HG03469 (cell line): Measurements from ENCODE around the gene MFSD6.
A peak's percentile ranks its signal among the peaks of the same experiment; 100 is the strongest.
"Not testable (repeated sequence)": the region's sequence is repeated elsewhere in the genome, so short reads cannot be mapped to it uniquely, and the experiment has no call there.

Experiments
- ATAC-seq: cut with Tn5 transposase; IDR thresholded peaks from one replicate; pipeline ENCODE4 v1.9.1; 2021; ENCODE audit warnings: mild to moderate bottlenecking, moderate library complexity, moderate number of reproducible peaks; ENCODE audit not compliant: unreplicated experiment

Gene MFSD6

GRCh38 chr2:190405070-190405469 lies 3.1 kb upstream of the MFSD6 start:
- no peak for ATAC-seq

- no peak for ATAC-seq
Measured at GRCh38 chr2:190405995-190406394, 2.2 kb upstream of the MFSD6 start.

DNA sequence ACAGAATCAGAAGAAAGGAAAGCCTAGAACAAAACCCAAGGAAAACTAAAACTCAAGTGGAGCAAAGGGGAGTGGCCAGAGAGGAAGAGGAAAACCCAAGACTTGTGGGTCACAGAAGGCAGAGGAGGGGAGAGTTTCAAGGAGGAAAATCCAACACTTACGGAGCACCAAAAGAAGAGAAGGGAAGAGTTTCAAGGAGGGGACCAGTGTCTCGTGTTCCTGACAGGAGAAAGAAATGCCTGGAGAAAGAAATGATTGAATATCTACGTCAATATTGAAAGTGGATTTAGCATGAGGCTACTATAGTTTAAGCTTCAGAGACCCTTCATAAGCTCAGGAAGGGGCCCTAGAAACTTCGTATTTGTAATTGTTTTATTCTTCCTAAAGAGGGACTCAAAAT lies 1.4 kb upstream of the MFSD6 start:
- no peak for ATAC-seq

DNA sequence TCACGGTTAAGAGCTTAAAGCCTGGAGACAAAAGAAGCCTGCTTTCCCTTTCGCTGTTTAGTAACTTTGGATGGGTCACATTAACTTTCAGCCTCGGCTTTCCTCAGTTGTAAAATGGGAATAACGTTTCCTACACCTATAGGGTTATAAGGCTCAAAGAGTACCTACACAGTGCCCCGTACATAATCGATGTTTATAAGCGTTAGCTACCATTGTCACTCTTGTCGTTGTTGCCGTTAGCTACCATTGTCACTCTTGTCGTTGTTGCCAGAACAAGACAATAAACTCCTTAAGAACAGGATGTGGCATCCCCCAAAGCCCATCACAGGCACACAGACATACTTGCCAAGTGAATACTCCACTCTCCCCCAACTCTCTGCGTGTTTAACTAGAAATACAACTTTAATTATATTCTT lies 901 bp upstream of the MFSD6 start:
- no peak for ATAC-seq

- ATAC-seq = peak; percentile 44
Measured at GRCh38 chr2:190408538-190409271, 550 bp downstream of the MFSD6 start.

GRCh38 chr2:190409616-190410015 lies 1.5 kb downstream of the MFSD6 start:
- ATAC-seq = no peak

- no peak for ATAC-seq
Measured at GRCh38 chr2:190410166-190410565, 2.0 kb downstream of the MFSD6 start.

- ATAC-seq = no peak
Measured at GRCh38 chr2:190412966-190413365, 4.8 kb downstream of the MFSD6 start.

DNA sequence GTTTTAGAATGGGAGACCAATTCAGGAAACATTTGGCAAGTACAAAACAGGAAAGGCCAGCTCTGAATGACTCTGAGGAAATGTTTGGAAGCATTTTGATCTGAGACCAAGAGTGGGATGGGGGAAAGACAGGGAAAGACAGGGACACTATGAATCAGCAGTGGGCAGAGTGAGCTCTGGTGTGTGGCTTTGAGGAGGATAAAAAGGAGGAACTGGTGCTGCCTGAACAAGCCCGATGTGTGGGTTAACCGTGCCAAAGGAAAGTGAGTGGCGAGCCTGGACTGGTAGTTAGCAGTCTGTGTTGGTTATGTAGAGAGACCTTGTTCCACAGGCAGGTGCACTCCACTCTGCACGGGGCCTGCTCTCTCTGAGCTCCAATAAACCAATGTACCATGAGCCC lies 5.3 kb downstream of the MFSD6 start:
- no peak for ATAC-seq

DNA sequence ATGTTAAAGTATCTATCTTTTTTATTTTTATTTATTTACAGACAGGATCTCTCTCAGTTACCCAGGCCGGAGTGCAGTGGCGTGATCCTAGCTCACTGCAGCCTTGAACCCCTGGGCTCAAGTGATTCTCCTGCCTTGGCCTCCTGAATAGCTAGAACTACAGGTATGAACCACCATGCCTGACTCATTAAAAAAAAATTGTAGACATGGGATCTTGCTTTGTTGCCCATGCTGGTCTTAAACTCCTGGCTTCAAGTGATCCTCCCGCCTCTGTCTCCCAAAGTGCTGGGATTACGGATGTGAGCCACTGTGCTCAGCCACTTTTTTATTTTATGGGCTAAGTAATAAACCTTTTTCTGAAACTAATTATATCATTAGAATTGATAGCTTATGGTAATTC lies 7.1 kb downstream of the MFSD6 start:
- ATAC-seq = no peak

DNA sequence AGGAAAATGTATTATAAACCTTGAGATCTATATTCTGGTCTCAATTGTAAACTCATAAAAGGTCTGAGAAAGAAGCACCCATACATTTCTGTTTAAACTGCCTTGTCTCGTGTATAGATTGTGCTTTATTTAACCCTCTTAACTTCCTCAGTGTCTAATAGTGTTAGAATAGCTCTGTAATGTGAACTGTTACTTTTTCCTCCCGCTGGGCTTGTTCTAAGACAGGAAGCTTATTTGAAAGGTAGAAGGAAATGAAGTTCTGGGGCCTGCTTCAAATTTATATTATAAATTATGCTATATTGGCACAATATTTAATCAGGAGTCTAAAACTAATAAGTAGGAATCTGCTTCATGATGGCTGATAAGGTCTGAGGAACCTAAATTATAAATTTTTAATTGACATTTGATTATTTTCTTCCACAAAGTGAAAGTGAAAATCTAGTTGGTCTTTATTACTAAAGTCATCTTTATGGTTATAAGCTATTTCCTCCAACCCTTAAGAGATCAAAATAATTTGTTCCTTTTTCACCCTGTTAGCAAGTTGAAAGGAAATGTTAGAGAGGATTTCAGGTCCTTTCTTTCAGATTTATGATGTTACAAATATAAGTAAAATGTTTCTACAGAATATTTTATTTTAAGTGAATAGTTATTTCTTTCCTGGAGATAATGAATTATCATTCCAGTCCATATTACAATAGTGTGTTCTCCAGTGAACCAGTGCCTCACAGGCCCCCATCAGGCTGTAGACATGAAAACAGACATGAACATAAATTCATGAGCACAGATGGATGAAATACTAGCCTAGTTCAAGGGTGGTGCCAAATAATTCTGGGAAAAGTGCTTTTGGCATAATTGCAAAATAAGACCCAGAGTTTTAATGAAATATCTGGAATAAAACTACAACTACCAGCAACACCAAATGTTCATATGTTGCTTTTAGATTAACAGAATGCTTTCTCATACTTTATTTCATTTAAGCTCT lies 7.9 kb downstream of the MFSD6 start:
- no peak for ATAC-seq

- no peak for ATAC-seq
Measured at GRCh38 chr2:190417045-190417842, 9.1 kb downstream of the MFSD6 start.

- ATAC-seq = no peak
Measured at GRCh38 chr2:190418727-190419126, 10.6 kb downstream of the MFSD6 start.

DNA sequence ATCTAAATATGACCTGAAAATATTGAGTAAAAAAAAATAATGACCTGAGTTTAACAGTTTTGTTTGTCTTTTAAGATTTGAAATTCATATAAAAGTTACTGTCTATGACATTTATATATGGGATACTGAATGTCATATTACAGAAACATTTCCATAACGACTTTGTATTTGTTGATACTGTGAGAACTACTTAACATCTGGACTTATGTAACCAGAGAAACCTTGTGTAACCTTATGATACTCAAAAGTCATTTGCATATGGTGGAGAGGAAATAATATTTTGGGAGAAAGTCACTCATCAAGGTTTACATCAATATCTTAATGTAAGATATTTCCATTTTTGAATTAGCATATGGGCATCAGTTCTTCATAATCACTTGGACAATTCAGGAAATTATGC lies 12.6 kb downstream of the MFSD6 start:
- ATAC-seq = no peak

GRCh38 chr2:190425221-190425866 lies 17.2 kb downstream of the MFSD6 start:
- no peak for ATAC-seq

DNA sequence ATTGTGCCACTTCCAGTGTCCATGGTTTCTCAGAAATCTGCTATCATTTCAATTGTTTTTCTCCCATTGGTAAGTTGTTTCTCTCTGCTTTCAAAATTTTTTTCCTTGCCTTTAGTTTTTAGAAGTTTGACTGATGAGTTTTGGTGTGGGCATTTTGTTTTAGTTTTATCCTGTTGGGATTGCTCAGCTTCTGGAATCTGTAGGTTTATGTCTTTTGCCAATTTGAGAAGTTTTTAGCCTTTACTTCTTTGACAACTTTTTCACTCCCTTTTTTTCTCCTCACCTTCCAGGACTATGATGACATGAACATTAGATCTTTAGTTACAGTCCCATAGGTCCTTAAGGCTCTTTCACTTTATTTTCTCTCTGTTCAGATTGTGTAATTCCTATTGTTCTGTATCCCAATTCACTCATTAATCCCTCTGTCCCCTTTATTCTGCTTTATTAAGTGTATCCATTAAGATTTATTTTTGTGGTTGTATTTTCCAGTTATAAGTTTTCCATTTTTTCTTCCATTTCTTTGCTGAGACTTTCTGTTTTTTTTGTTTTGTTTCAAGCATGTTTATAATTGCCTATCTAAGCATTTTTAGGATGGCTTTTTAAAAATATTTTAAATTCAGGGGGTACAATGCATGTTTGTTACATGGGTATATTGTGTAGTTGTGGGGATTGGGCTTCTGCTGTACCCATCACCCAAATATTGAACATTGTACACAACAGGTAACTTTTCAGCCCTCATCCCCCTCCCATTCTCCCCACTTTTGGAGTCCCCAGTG lies 17.9 kb downstream of the MFSD6 start:
- ATAC-seq = no peak

- not testable (repeated sequence) for ATAC-seq
Measured at GRCh38 chr2:190430866-190431265, 22.7 kb downstream of the MFSD6 start.

DNA sequence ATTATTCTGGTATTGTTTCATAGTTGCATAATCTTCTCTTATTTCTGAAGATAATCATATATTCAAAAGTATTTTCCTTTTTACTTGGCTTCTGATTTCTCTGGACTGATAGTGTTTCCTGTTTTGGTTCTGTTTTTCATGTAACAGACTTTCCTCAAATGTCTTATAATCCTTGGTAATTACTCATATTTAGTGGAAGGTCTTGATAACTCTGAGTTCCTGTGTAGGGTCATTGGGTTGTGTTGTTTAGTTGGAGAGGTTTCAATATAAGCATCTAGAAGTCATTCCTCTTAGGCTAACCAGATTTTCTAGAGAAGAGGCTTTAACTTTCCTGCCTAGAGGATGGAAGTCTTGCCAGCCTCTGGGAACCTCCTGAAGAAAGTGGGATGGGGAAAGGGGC lies 23.8 kb downstream of the MFSD6 start:
- no peak for ATAC-seq

GRCh38 chr2:190432567-190433231 lies 24.5 kb downstream of the MFSD6 start:
- ATAC-seq = no peak
